SK-N-SH treated with all-trans-retinoic acid at 6 μM for 48 hours (cell line): ENCODE data around the gene RAPSN.

Source experiments
- ATAC-seq: fragments of 200-7000 bp; cut with Tn5 transposase; 3 replicates; pipeline ENCODE4 v1.9.1; 2020; ENCODE audit warnings: mild to moderate bottlenecking, moderate library complexity
- ARNTL ChIP-seq: fragments of 450-650 bp; formaldehyde crosslinking; IDR thresholded peaks from 2 replicates; pipeline ENCODE4 v1.5.0; 2020; ENCODE audit warnings: low read depth, mild to moderate bottlenecking, moderate library complexity, borderline replicate concordance
- BACH2 ChIP-seq: fragments of 250-450 bp; sonication (Bioruptor Pico); IDR thresholded peaks from 2 replicates; pipeline ENCODE4 v1.9.0; 2021; ENCODE audit warnings: mild to moderate bottlenecking, borderline replicate concordance
- CREB5 ChIP-seq: fragments of 250-450 bp; sonication (Bioruptor Pico); IDR thresholded peaks from 2 replicates; pipeline ENCODE4 v1.5.1; 2020; ENCODE audit warnings: low read depth, mild to moderate bottlenecking, moderate library complexity
- CSDC2 ChIP-seq: fragments of 250-450 bp; sonication (Bioruptor Pico); IDR thresholded peaks from 2 replicates; pipeline ENCODE4 v1.5.0; 2020; ENCODE audit warnings: mild to moderate bottlenecking, moderate library complexity
- CSRNP3 ChIP-seq: fragments of 250-450 bp; sonication (Bioruptor Pico); IDR thresholded peaks from 2 replicates; pipeline ENCODE4 v1.5.1; 2021; ENCODE audit warnings: mild to moderate bottlenecking, moderate library complexity
- ESRRG ChIP-seq: fragments of 250-450 bp; sonication (Bioruptor Pico); IDR thresholded peaks from 2 replicates; pipeline ENCODE4 v1.6.1; 2021; ENCODE audit warnings: mild to moderate bottlenecking
- GLIS3 ChIP-seq: fragments of 250-450 bp; sonication (Bioruptor Pico); IDR thresholded peaks from 2 replicates; pipeline ENCODE4 v1.5.0; 2020; ENCODE audit warnings: mild to moderate bottlenecking, moderate library complexity
- ISL1 ChIP-seq: fragments of 250-450 bp; sonication (Bioruptor Pico); IDR thresholded peaks from 2 replicates; pipeline ENCODE4 v2.1.2; 2022; ENCODE audit warnings: mild to moderate bottlenecking, moderate library complexity
- OSR1 ChIP-seq: fragments of 250-450 bp; sonication (Bioruptor Pico); IDR thresholded peaks from 2 replicates; pipeline ENCODE4 v1.8.0; 2022; ENCODE audit warnings: moderate library complexity, mild to moderate bottlenecking, inconsistent platforms
- PATZ1 ChIP-seq: fragments of 250-450 bp; sonication (Bioruptor Pico); IDR thresholded peaks from 2 replicates; pipeline ENCODE4 v1.8.0; 2020; ENCODE audit warnings: mild to moderate bottlenecking, moderate library complexity, borderline replicate concordance
- POU6F1 ChIP-seq: fragments of 250-450 bp; sonication (Bioruptor Pico); IDR thresholded peaks from 2 replicates; pipeline ENCODE4 v1.8.0; 2021; ENCODE audit warnings: low read depth, mild to moderate bottlenecking, moderate library complexity, borderline replicate concordance
- PPARA ChIP-seq: fragments of 250-450 bp; sonication (Bioruptor Pico); IDR thresholded peaks from 2 replicates; pipeline ENCODE4 v1.5.0; 2020; ENCODE audit warnings: mild to moderate bottlenecking, borderline replicate concordance
- RARB ChIP-seq: fragments of 250-450 bp; sonication (Bioruptor Pico); IDR thresholded peaks from 2 replicates; pipeline ENCODE4 v1.8.0; 2021; ENCODE audit warnings: mild to moderate bottlenecking, moderate library complexity
- SNAI2 ChIP-seq: fragments of 250-450 bp; sonication (Bioruptor Pico); IDR thresholded peaks from 2 replicates; pipeline ENCODE4 v1.5.0; 2020; ENCODE audit warnings: mild to moderate bottlenecking, moderate library complexity
- TCF4 ChIP-seq: fragments of 250-450 bp; sonication (Bioruptor Pico); IDR thresholded peaks from 2 replicates; pipeline ENCODE4 v1.8.0; 2021; ENCODE audit warnings: mild to moderate bottlenecking, moderate library complexity, borderline replicate concordance
- TOX ChIP-seq: fragments of 250-450 bp; sonication (Bioruptor Pico); IDR thresholded peaks from 2 replicates; pipeline ENCODE4 v1.8.0; 2021; ENCODE audit warnings: mild to moderate bottlenecking, moderate library complexity, borderline replicate concordance
- TSHZ2 ChIP-seq: fragments of 250-450 bp; sonication (Bioruptor Pico); IDR thresholded peaks from 2 replicates; pipeline ENCODE4 v1.5.0; 2020; ENCODE audit warnings: mild to moderate bottlenecking, moderate library complexity
- ZC3H10 ChIP-seq: fragments of 250-450 bp; sonication (Bioruptor Pico); IDR thresholded peaks from 2 replicates; pipeline ENCODE4 v1.5.1; 2021; ENCODE audit warnings: mild to moderate bottlenecking, moderate library complexity
- ZFP3 ChIP-seq: fragments of 250-450 bp; sonication (Bioruptor Pico); IDR thresholded peaks from 2 replicates; pipeline ENCODE4 v1.5.0; 2020; ENCODE audit warnings: mild to moderate bottlenecking, moderate library complexity
- ZFP30 ChIP-seq: fragments of 450-650 bp; formaldehyde crosslinking; IDR thresholded peaks from 2 replicates; pipeline ENCODE4 v1.5.0; 2022; ENCODE audit warnings: mild to moderate bottlenecking, moderate library complexity
- ZNF565 ChIP-seq: fragments of 450-650 bp; formaldehyde crosslinking; conservative IDR thresholded peaks from 2 replicates; pipeline ENCODE4 v1.5.0; 2020; ENCODE audit warnings: low read depth, mild to moderate bottlenecking, moderate library complexity
- ZNF70 ChIP-seq: fragments of 450-650 bp; formaldehyde crosslinking; IDR thresholded peaks from 2 replicates; pipeline ENCODE4 v1.5.0; 2020; ENCODE audit warnings: mild to moderate bottlenecking, moderate library complexity
- ZNF8 ChIP-seq: fragments of 450-650 bp; formaldehyde crosslinking; IDR thresholded peaks from 2 replicates; pipeline ENCODE4 v1.5.0; 2020; ENCODE audit warnings: mild to moderate bottlenecking, moderate library complexity

RAPSN gene

GRCh38 chr11:47409440-47410369 lies 39.2 kb downstream of the RAPSN start:
- ATAC-seq = no peak
- TF ChIP-seq TOX (CRISPR knock-in tag) (no peak), ZNF8 (CRISPR knock-in tag) (no peak), ESRRG (CRISPR knock-in tag) (no peak), CSDC2 (no peak), ISL1 (CRISPR knock-in tag) (no peak), BACH2 (CRISPR knock-in tag) (no peak)
- TF ChIP-seq, all 23 proteins: peak for 0

GRCh38 chr11:47408598-47409439 lies 40.1 kb downstream of the RAPSN start:
- peak; percentile 59 for ATAC-seq
- TF ChIP-seq OSR1 = no peak
- no peak for TF ChIP-seq ZNF565 (CRISPR knock-in tag)
- TF ChIP-seq TCF4 (CRISPR knock-in tag) = peak; percentile 31; the same call in 1 of the 2 replicates
- 0 out of 2 replicates have a peak, but pooled peaks have one; percentile 38 for TF ChIP-seq CSRNP3

GRCh38 chr11:47407746-47408590 lies 41.0 kb downstream of the RAPSN start, which contains the start of gene SLC39A13:
SLC39A13 (plus strand) TSS chr11:47408590; CDS start chr11:47410095, 1,505 bp downstream.
- ATAC-seq = peak; percentile 89
- no peak for TF ChIP-seq ZFP30 (CRISPR knock-in tag)
- TF ChIP-seq CREB5 (CRISPR knock-in tag) = no peak
- no peak for TF ChIP-seq SNAI2 (CRISPR knock-in tag)
- no peak for TF ChIP-seq PATZ1 (CRISPR knock-in tag)
- TF ChIP-seq ESRRG (CRISPR knock-in tag) = no peak
- TF ChIP-seq TSHZ2 = peak; percentile 60; the same call in 1 of the 2 replicates
- no peak for TF ChIP-seq ZC3H10 (CRISPR knock-in tag)
- no peak for TF ChIP-seq OSR1
- no peak for TF ChIP-seq ARNTL (CRISPR knock-in tag)
- TF ChIP-seq RARB (CRISPR knock-in tag) = no peak
- no peak for TF ChIP-seq TOX (CRISPR knock-in tag)
- TF ChIP-seq BACH2 (CRISPR knock-in tag) = no peak
- TF ChIP-seq CSRNP3 = no peak
- TF ChIP-seq POU6F1 (CRISPR knock-in tag) = no peak
- no peak; the same call in 1 of the 2 replicates for TF ChIP-seq CSDC2
- no peak for TF ChIP-seq ISL1 (CRISPR knock-in tag)
- no peak for TF ChIP-seq ZNF70 (CRISPR knock-in tag)
- no peak for TF ChIP-seq TCF4 (CRISPR knock-in tag)
- TF ChIP-seq GLIS3 = peak; percentile 19; the same call in 1 of the 2 replicates
- no peak for TF ChIP-seq ZNF565 (CRISPR knock-in tag)
- no peak for TF ChIP-seq ZNF8 (CRISPR knock-in tag)
- TF ChIP-seq ZFP3 = peak; percentile 68; the same call in 1 of the 2 replicates
- no peak for TF ChIP-seq PPARA (CRISPR knock-in tag)
